ENCODE measurements around the gene CXCR3. TPM values are rescaled to one million over a fixed set of nuclear protein-coding genes. Genes with fewer than 3 reads are reported as not detected.

CXCR3 gene
- total and polyA plus RNA-seq, 9 donors, result 0.08 to 0.34 (median 0.18) TPM; not detected in 3

DNA sequence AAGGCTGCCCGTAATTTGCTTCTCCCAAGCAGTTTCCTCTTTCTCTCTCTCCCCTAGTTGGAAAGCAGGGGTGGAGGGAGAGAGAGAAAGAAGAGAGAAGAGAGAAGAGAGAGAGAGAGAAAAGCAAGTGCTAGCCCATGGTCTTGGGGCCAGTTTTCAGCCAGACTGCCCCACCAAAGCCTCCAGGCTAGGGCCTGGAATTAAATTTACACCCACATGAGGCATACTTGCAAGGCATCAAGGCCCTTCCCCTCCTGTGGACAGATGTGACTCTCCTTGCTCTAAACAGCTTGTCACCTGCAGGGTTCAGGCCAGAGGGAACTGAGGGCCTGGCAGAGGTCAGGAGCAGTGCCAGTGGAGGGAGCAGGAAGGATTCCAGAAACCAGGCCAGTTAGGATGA is 1.7 kb upstream of the CXCR3 start:
- Histone ChIP-seq H3K9me3 (no peaks in the 10 kb centered on the region), H3K27ac (no peak overlapping the region), H3K36me3 (no peaks in the 10 kb centered on the region), H3K4me1 (ENCODE audit: insufficient read depth) (no peaks in the 10 kb centered on the region), H3K4me3 (no peak overlapping the region), H3K27me3 (no peaks in the 10 kb centered on the region)
- intact Hi-C loops (cut with DNase I), result no loop called here
- no peak for DNase-seq
- no peak for TF ChIP-seq POLR2A (IDR thresholded peaks at IDR 0.05)
- no peak for TF ChIP-seq EP300 (IDR thresholded peaks at IDR 0.05)
- TF ChIP-seq, protein P1, sequence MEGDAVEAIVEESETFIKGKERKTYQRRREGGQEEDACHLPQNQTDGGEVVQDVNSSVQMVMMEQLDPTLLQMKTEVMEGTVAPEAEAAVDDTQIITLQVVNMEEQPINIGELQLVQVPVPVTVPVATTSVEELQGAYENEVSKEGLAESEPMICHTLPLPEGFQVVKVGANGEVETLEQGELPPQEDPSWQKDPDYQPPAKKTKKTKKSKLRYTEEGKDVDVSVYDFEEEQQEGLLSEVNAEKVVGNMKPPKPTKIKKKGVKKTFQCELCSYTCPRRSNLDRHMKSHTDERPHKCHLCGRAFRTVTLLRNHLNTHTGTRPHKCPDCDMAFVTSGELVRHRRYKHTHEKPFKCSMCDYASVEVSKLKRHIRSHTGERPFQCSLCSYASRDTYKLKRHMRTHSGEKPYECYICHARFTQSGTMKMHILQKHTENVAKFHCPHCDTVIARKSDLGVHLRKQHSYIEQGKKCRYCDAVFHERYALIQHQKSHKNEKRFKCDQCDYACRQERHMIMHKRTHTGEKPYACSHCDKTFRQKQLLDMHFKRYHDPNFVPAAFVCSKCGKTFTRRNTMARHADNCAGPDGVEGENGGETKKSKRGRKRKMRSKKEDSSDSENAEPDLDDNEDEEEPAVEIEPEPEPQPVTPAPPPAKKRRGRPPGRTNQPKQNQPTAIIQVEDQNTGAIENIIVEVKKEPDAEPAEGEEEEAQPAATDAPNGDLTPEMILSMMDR (IDR thresholded peaks at IDR 0.05), result no peak
- 55 to 86% (median 68%) methylated on average over 1 of the region's 1 CpG for WGBS, 3 donors

DNA sequence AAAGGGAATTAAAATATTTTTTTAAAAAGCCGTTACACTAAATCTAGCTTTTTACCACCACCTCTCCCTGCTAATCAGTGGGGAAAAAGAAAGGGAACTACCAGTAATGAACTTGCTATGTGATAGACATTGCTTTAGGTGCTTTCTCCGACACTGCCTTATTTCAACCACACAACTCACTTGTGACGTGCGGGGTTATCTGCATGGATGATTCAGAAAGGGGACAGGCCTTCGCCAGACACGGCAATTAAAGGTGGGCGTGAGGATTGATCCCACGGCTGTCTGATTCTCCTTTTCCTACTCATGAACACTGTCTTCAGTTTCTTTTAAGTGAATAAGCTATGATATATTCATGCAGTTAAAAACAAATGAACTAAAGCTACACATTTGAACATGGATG is 882 bp upstream of the CXCR3 start:
- Histone ChIP-seq H3K4me1 (ENCODE audit: insufficient read depth) (no peaks in the 10 kb centered on the region), H3K4me3 (no peak overlapping the region), H3K36me3 (no peaks in the 10 kb centered on the region), H3K27me3 (no peaks in the 10 kb centered on the region), H3K9me3 (no peaks in the 10 kb centered on the region), H3K27ac (no peak overlapping the region)
- WGBS, 3 donors, result 83 to 84% (median 83%) methylated on average over 8 of the region's 8 CpGs
- no peak for TF ChIP-seq EP300 (IDR thresholded peaks at IDR 0.05)
- TF ChIP-seq, protein P1 (IDR thresholded peaks at IDR 0.05), result no peak
- no peak for TF ChIP-seq POLR2A (IDR thresholded peaks at IDR 0.05)
- intact Hi-C loops (cut with DNase I), result no loop called here
- DNase-seq, result no peak

DNA sequence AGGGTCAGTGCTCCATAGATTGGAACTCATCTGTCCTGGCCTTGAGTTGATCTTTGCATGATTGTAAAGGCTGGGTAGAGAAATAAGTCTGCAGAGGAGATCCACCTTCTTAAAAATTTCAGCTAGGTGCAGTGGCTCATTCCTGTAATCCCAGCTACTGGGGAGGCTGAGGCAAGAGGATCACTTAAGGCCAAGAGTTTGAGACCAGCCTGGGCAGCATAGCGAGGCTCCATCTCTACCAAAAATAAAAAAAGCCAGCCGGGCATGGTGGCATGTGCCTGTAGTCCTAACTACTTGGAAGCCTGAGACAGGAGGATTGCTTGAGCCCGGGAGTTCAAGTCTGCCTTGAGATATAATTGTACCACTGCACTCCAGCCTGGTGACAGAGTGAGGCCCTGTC is 476 bp upstream of the CXCR3 start:
- TF ChIP-seq POLR2A (IDR thresholded peaks at IDR 0.05), result no peak
- no peak for TF ChIP-seq EP300 (IDR thresholded peaks at IDR 0.05)
- TF ChIP-seq, protein P1 (IDR thresholded peaks at IDR 0.05), result no peak
- intact Hi-C loops (cut with DNase I), result no loop called here
- 73 to 79% (median 79%) methylated on average over 3 of the region's 3 CpGs for WGBS, 3 donors
- DNase-seq, result no peak
- Histone ChIP-seq H3K9me3 (no peaks in the 10 kb centered on the region), H3K4me1 (ENCODE audit: insufficient read depth) (no peaks in the 10 kb centered on the region), H3K27ac (no peak overlapping the region), H3K4me3 (no peak overlapping the region), H3K36me3 (no peaks in the 10 kb centered on the region), H3K27me3 (no peaks in the 10 kb centered on the region)

DNA sequence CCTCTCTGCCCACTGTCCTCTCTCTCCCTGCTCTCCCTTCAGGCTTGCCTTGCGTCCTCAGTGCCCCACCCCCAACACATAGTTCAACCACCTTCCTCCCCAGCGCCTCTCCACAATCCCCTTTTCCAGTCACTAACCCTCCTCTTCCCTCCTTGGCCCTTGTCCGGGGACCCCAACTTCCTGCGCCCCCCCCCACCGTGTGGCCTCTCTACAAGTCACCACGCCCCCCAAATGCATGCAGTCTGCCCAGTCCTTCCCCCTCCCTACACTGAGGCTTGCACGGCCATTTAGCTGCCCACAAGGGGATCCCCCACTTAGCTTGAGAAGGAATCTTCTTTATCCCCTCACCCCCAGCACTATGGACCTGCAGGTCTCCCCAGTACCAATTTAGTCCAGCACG is 569 bp downstream of the CXCR3 start:
- WGBS, 3 donors, result 78 to 86% (median 79%) methylated on average over 8 of the region's 8 CpGs
- intact Hi-C loops (cut with DNase I), result no loop called here
- TF ChIP-seq, protein P1 (IDR thresholded peaks at IDR 0.05), result no peak
- TF ChIP-seq EP300 (IDR thresholded peaks at IDR 0.05), result no peak
- no peak for TF ChIP-seq POLR2A (IDR thresholded peaks at IDR 0.05)
- Histone ChIP-seq H3K27ac (no peak overlapping the region), H3K36me3 (no peaks in the 10 kb centered on the region), H3K9me3 (no peaks in the 10 kb centered on the region), H3K27me3 (no peaks in the 10 kb centered on the region), H3K4me1 (ENCODE audit: insufficient read depth) (no peaks in the 10 kb centered on the region), H3K4me3 (no peak overlapping the region)
- DNase-seq, result no peak

All from ovary (tissue), 9 donors.